Activated naive CD8-positive, alpha-beta T cell treated with anti-CD3 and anti-CD28 coated beads, Interleukin-2, amount 10 ng/mL, durations not matched to agents 7 days and 5 days (primary cell): ENCODE results near the gene ENAM. TPM values are rescaled to one million over a fixed set of nuclear protein-coding genes. Genes with fewer than 3 reads are reported as not detected.
"Not testable (repeated sequence)": the region's sequence is repeated elsewhere in the genome, so short reads cannot be mapped to it uniquely, and the experiment has no call there.

Source experiments
- ATAC-seq: fragments of 150-1000 bp; cut with Tn5 transposase; one replicate; pipeline ENCODE4 v1.10.0; 2021; ENCODE audit warnings: low read depth, moderate library complexity
- POLR2A ChIA-PET: fragments of 350-600 bp; sonication (Branson Sonifier 250); formaldehyde crosslinking; loops from one replicate; lab custom pipeline; 2021; ENCODE audit warnings: antibody characterized with exemption; lab: Charles Lee
- DNase-seq: peaks from one replicate; pipeline ENCODE4 v3.0.0; 2021
- H3K27ac Mint-ChIP-seq: one replicate; pipeline ENCODE4 v1.8.0; 2022; ENCODE audit warnings: mild to moderate bottlenecking, mixed read lengths
- H3K27me3 Mint-ChIP-seq: one replicate; pipeline ENCODE4 v1.8.0; 2022; ENCODE audit warnings: mild to moderate bottlenecking, moderate library complexity, mixed read lengths
- H3K36me3 Mint-ChIP-seq: one replicate; pipeline ENCODE4 v1.8.0; 2021; ENCODE audit warnings: mild to moderate bottlenecking, mixed read lengths
- H3K4me1 Mint-ChIP-seq: one replicate; pipeline ENCODE4 v1.8.0; 2021; ENCODE audit warnings: mixed read lengths
- H3K4me3 Mint-ChIP-seq: one replicate; pipeline ENCODE4 v1.8.0; 2022; ENCODE audit warnings: mild to moderate bottlenecking, moderate library complexity, mixed read lengths
- H3K9me3 Mint-ChIP-seq: one replicate; pipeline ENCODE4 v1.8.0; 2021; ENCODE audit warnings: mixed read lengths
- total RNA-seq, 2 experiments: library from RNA; stranded (reverse); gene quantifications; one replicate each; pipeline ENCODE4 v1.2.3, GENCODE V29; 2021

ENAM gene
- total RNA-seq, 2 experiments from 2014 or later: not detected

DNA sequence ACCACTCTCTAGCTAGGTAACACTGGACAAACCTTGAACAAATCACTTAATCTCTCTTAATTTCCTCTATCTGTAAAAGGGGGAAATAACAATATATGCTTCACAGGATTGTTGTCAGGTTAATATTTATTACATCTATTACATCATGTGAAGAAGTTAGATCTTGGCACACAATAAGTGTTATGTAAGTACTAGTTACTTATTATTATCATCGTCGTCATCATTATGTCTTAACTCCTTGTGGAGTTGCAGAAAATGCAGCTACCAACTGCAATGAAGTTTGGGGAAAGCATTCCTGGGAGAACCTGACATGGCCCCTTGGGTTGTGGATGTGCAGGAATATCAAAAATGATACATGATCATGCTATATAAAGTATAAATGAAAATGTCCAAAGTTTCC, 42.5 kb downstream of the ENAM start:
- Mint-ChIP-seq H3K27me3 (peaks cover 12% of the 10 kb centered on the region), H3K4me1 (peaks cover 6% of the 10 kb centered on the region), H3K4me3 (no peak overlapping the region), H3K27ac (no peak overlapping the region), H3K36me3 (peaks cover 2% of the 10 kb centered on the region), H3K9me3 (no peaks in the 10 kb centered on the region)
- no peak for DNase-seq
- POLR2A ChIA-PET: interaction anchor here (0.5 kb wide), 1 partner anchor 579 kb away, joined by 3 read pairs; no protein-coding TSS in a partner anchor
- no peak for ATAC-seq

- POLR2A ChIA-PET: no interaction called here
- Mint-ChIP-seq H3K36me3 (peaks cover 3% of the 10 kb centered on the region), H3K27me3 (peaks cover 12% of the 10 kb centered on the region), H3K4me1 (peaks cover 22% of the 10 kb centered on the region), H3K27ac (no peak overlapping the region), H3K9me3 (no peaks in the 10 kb centered on the region), H3K4me3 (no peak overlapping the region)
- ATAC-seq (no peak), DNase-seq (no peak)
Measured at GRCh38 chr4:70674191-70674590, 45.6 kb downstream of the ENAM start.

DNA sequence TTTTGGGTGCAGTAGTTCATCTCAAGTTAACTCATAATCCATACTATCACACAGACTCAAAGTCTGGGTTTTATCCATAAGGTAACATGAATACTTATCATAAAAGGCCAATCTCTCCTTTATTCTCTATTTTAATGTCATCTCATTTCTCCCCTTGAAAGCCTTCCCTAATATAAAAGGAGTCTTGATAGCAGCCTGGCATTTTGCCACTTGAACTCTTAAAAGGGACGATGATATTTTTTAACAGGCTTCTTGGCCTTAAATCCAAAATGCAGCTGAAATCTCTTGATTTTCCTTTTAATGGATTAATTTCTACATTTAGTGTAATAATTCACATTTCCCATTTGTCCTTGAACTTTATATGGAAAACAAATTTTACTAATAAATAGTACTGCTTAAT, 46.2 kb downstream of the ENAM start:
- Mint-ChIP-seq H3K36me3 (peaks cover 5% of the 10 kb centered on the region), H3K9me3 (no peaks in the 10 kb centered on the region), H3K27me3 (peaks cover 12% of the 10 kb centered on the region), H3K27ac (no peak overlapping the region), H3K4me1 (peaks cover 27% of the 10 kb centered on the region), H3K4me3 (no peak overlapping the region)
- no peak for DNase-seq
- ATAC-seq: no peak
- POLR2A ChIA-PET: no interaction called here

DNA sequence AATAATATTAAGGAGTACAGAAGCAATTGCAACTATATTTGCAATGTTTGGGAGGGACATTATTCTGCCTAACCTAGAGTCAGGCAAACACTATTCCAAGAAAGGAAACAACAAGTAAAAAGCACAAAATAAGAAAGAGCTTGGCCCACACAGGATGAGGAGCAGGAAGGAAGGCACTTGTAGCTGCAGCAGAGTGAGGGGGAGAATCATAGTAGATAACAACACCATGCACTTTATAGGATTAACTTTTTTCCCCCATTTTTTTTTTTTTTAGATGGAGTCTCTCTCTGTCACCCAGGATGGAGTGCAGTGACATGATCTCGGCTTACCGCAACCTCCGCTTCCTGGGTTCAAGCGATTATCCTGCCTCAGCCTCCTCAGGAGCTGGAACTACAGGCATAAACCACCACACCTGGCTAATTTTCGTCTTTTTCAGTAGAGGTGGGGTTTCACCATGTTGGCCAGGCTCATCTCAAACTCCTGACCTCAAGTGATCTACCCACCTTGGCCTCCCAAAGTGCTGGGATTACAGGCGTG, 48.1 kb downstream of the ENAM start:
- peaks cover 8% of the 10 kb centered on the region for H3K36me3 Mint-ChIP-seq
- DNase-seq (no peak), ATAC-seq (no peak)
- peaks cover 6% of the 10 kb centered on the region for H3K27me3 Mint-ChIP-seq
- H3K27ac Mint-ChIP-seq: peak overlapping the region; percentile 71
- H3K9me3 Mint-ChIP-seq: no peaks in the 10 kb centered on the region
- POLR2A ChIA-PET: interaction anchor here (1.2 to 3.2 kb wide), 2 partner anchors 12 to 317 kb away, joined by 5 to 21 read pairs; partner anchors contain the start of genes DCK and UTP3
- H3K4me1 Mint-ChIP-seq: peaks cover 34% of the 10 kb centered on the region
- H3K4me3 Mint-ChIP-seq: peak overlapping the region; percentile 54

- Mint-ChIP-seq H3K4me3 (peak overlapping the region; percentile 23), H3K9me3 (peaks cover 3% of the 10 kb centered on the region), H3K4me1 (peaks cover 36% of the 10 kb centered on the region), H3K27me3 (peaks cover 6% of the 10 kb centered on the region), H3K27ac (peak overlapping the region; percentile 84), H3K36me3 (peaks cover 8% of the 10 kb centered on the region)
- no peak for DNase-seq
- POLR2A ChIA-PET: interaction anchor here (1.1 to 3.2 kb wide), 4 partner anchors 9 to 56 kb away, joined by 4 to 21 read pairs (median 4); partner anchors contain the start of gene UTP3
- peak; percentile 60 for ATAC-seq
Measured at GRCh38 chr4:70678383-70678999, 49.9 kb downstream of the ENAM start.

- POLR2A ChIA-PET: interaction anchor here (0.6 to 1.0 kb wide), 2 partner anchors 25 to 35 kb away, joined by 3 to 8 read pairs; no protein-coding TSS in a partner anchor
- Mint-ChIP-seq H3K27ac (no peak overlapping the region), H3K4me3 (no peak overlapping the region)
Measured at GRCh38 chr4:70680934-70681333, 52.4 kb downstream of the ENAM start.

DNA sequence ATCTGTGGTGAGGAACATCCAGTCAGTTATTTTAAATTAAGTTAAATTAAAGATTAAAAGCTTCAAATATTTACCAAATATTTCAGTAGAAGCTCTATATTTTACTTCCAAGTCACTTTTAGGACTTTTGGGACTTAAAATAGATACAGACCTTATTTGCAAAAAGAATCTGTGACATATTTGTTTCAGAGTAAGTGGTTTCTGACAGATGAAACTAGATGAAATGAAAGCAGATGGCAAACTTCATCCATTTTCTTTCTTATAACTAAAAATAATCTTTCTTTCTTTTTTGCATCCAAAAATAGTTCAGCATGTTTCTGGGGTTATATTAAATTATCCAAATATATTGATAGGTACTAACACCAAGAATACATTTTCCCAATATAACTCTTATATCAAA, 53.2 kb downstream of the ENAM start:
- no peak for DNase-seq
- H3K4me1 Mint-ChIP-seq: peaks cover 34% of the 10 kb centered on the region
- H3K9me3 Mint-ChIP-seq: peaks cover 3% of the 10 kb centered on the region
- H3K27me3 Mint-ChIP-seq: no peaks in the 10 kb centered on the region
- no peak overlapping the region for H3K4me3 Mint-ChIP-seq
- no peak overlapping the region for H3K27ac Mint-ChIP-seq
- POLR2A ChIA-PET: interaction anchor here (1.0 kb wide), 1 partner anchor 24 kb away, joined by 3 read pairs; no protein-coding TSS in a partner anchor
- H3K36me3 Mint-ChIP-seq: peaks cover 5% of the 10 kb centered on the region
- ATAC-seq: no peak

More at GRCh38 chr4:70680934-70681333, 52.4 kb downstream of the ENAM start:
- ATAC-seq: no peak
- H3K9me3 Mint-ChIP-seq: peaks cover 3% of the 10 kb centered on the region
- no peak for DNase-seq
- H3K4me1 Mint-ChIP-seq: peaks cover 37% of the 10 kb centered on the region
- H3K36me3 Mint-ChIP-seq: peaks cover 6% of the 10 kb centered on the region
- no peaks in the 10 kb centered on the region for H3K27me3 Mint-ChIP-seq

- not testable (repeated sequence) for H3K27me3 Mint-ChIP-seq, H3K36me3 Mint-ChIP-seq, H3K9me3 Mint-ChIP-seq
Measured at GRCh38 chr4:70682142-70682541, 53.6 kb downstream of the ENAM start.

GRCh38 chr4:70687392-70687791, 58.8 kb downstream of the ENAM start:
- Mint-ChIP-seq H3K27me3 (no peaks in the 10 kb centered on the region), H3K4me3 (peak overlapping the region; percentile 89), H3K36me3 (peaks cover 17% of the 10 kb centered on the region), H3K9me3 (peaks cover under 1% of the 10 kb centered on the region), H3K4me1 (peaks cover 28% of the 10 kb centered on the region), H3K27ac (peak overlapping the region; percentile 96)
- POLR2A ChIA-PET: interaction anchor here (0.7 to 3.7 kb wide), 7 partner anchors 9 to 308 kb away, joined by 3 to 21 read pairs (median 4); partner anchors contain the start of gene GRSF1
- ATAC-seq (no peak), DNase-seq (no peak)

More at GRCh38 chr4:70682142-70682541, 53.6 kb downstream of the ENAM start:
- H3K4me3 Mint-ChIP-seq, H3K27ac Mint-ChIP-seq, DNase-seq, ATAC-seq, POLR2A ChIA-PET: not testable (repeated sequence)
- peaks cover 29% of the 10 kb centered on the region for H3K4me1 Mint-ChIP-seq

GRCh38 chr4:70687821-70688794, 59.6 kb downstream of the ENAM start, which contains the start of gene UTP3:
Gene UTP3 (plus strand): TSS chr4:70688532. CDS start chr4:70688678, 146 bp downstream.
- Mint-ChIP-seq H3K27me3 (no peaks in the 10 kb centered on the region), H3K9me3 (no peaks in the 10 kb centered on the region), H3K36me3 (peaks cover 17% of the 10 kb centered on the region), H3K4me3 (peak within 1 kb of the TSS; percentile 89), H3K4me1 (peaks cover 28% of the 10 kb centered on the region), H3K27ac (peak within 1 kb of the TSS; percentile 96)
- DNase-seq (peak; percentile 91), ATAC-seq (peak; percentile 94)
- POLR2A ChIA-PET: interaction anchor here (0.8 to 5.3 kb wide), 10 partner anchors 10 to 308 kb away, joined by 3 to 44 read pairs (median 6); partner anchors contain the start of gene GRSF1

DNA sequence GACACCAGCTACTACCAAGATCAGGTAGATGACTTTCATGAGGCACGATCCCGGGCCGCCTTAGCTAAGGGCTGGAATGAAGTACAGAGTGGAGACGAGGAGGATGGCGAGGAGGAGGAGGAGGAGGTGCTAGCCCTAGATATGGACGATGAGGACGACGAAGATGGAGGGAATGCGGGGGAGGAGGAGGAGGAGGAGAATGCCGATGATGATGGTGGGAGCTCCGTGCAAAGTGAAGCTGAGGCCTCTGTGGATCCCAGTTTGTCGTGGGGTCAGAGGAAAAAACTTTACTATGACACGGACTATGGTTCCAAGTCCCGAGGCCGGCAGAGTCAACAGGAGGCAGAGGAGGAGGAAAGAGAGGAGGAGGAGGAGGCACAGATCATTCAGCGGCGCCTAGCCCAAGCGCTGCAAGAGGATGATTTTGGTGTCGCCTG, 60.3 kb downstream of the ENAM start:
- POLR2A ChIA-PET: interaction anchor here (1.2 to 5.3 kb wide), 6 partner anchors 11 to 307 kb away, joined by 5 to 44 read pairs (median 10); partner anchors contain the start of gene GRSF1
- DNase-seq: no peak
- peaks cover 20% of the 10 kb centered on the region for H3K36me3 Mint-ChIP-seq
- peak; percentile 5 for ATAC-seq
- peak overlapping the region; percentile 96 for H3K27ac Mint-ChIP-seq
- H3K27me3 Mint-ChIP-seq: no peaks in the 10 kb centered on the region
- H3K9me3 Mint-ChIP-seq: no peaks in the 10 kb centered on the region
- H3K4me1 Mint-ChIP-seq: peaks cover 28% of the 10 kb centered on the region
- H3K4me3 Mint-ChIP-seq: peak overlapping the region; percentile 89

DNA sequence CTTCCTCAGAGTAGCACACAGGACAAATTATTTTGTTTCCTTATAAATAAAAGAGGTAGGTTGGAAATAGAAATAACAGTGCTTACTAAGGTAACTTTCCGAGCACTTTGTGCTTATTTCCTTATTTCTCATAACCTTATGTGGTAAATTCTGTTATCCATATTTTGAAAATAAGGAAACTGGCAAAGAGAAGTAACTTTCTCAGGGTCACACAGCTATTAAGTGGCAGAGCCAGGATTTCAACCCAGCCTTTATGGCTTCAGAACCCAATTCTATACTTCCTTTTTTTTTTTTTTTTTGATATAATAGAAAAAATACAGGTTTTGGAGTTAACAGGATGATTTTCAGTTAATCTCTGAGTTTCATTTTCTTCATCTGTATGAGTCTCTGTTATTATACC, 63.1 kb downstream of the ENAM start:
- no peaks in the 10 kb centered on the region for H3K9me3 Mint-ChIP-seq
- POLR2A ChIA-PET: interaction anchor here (0.6 to 5.3 kb wide), 3 partner anchors 8 to 212 kb away, joined by 3 to 44 read pairs (median 4); no protein-coding TSS in a partner anchor
- DNase-seq (no peak), ATAC-seq (no peak)
- peaks cover 21% of the 10 kb centered on the region for H3K36me3 Mint-ChIP-seq
- peak overlapping the region; percentile 64 for H3K27ac Mint-ChIP-seq
- peak overlapping the region; percentile 50 for H3K4me3 Mint-ChIP-seq
- no peaks in the 10 kb centered on the region for H3K27me3 Mint-ChIP-seq
- peaks cover 26% of the 10 kb centered on the region for H3K4me1 Mint-ChIP-seq
